Heart right ventricle (tissue), 16 donors: Measurements from ENCODE around the gene ANKS1B. TPM values are rescaled to one million over a fixed set of nuclear protein-coding genes. Genes with fewer than 3 reads are reported as not detected.

Experiments used
- ATAC-seq, 8 donors: fragments of 200-7000 bp; cut with Tn5 transposase; one replicate each; pipeline ENCODE4 v1.9.1; 2020; ENCODE audit warnings: mild to moderate bottlenecking in 8 of 8, moderate library complexity in 8 of 8, moderate number of reproducible peaks in 1 of 8
- DNase-seq, 2 donors: peaks; one replicate each; pipeline ENCODE4 v3.0.0-alpha.2; 2020
- H3K27ac ChIP-seq, 10 donors: fragments of 200-600 bp; sonication (generic) in 2 of 10; one replicate each; pipeline versions ENCODE4 v1.5.0 to v1.8.0; 2020 to 2022; ENCODE audit warnings: mild to moderate bottlenecking in 3 of 10
- H3K27me3 ChIP-seq, 7 donors: fragments of 200-600 bp; one replicate each; pipeline ENCODE4 v1.8.0; 2021 to 2022; ENCODE audit warnings: mild to moderate bottlenecking in 2 of 7
- H3K36me3 ChIP-seq, 9 donors: fragments of 200-600 bp; sonication (generic) in 1 of 9; one replicate each; pipeline versions ENCODE4 v1.5.0 to v1.8.0; 2020 to 2022; ENCODE audit warnings: mild to moderate bottlenecking in 2 of 9
- H3K4me1 ChIP-seq, 9 donors: fragments of 200-600 bp; sonication (generic) in 1 of 9; one replicate each; pipeline versions ENCODE4 v1.5.0 to v1.8.0; 2020 to 2022; ENCODE audit warnings: mild to moderate bottlenecking in 4 of 9
- H3K4me3 ChIP-seq, 10 donors: fragments of 200-600 bp; sonication (generic) in 2 of 10; one replicate each; pipeline versions ENCODE4 v1.5.0 to v1.8.0; 2020 to 2022; ENCODE audit warnings: mild to moderate bottlenecking in 7 of 10, moderate library complexity in 2 of 10
- H3K9me3 ChIP-seq, 11 donors: fragments of 200-600 bp in 10 of 11; sonication (generic) in 2 of 11; one replicate each; pipeline versions ENCODE4 v1.5.0 to v1.8.0; 2013 to 2022; ENCODE audit warnings: mild to moderate bottlenecking in 2 of 11, control low read depth in 1 of 11, moderate library complexity in 1 of 11
- CTCF ChIP-seq, 9 donors: fragments of 200-600 bp; sonication (generic) in 2 of 9; IDR thresholded peaks; one replicate each; pipeline versions ENCODE4 v1.5.0 to v1.8.0; 2021 to 2022; ENCODE audit warnings: antibody characterized with exemption in 9 of 9, mild to moderate bottlenecking in 5 of 9, moderate library complexity in 1 of 9
- WGBS, 2 donors: extraction: QIAGEN DNeasy Blood & Tissue Kit; methylation state at CpG; one replicate each; pipeline ENCODE4 v1.1.7; 2013; ENCODE audit warnings: inconsistent platforms in 1 of 2; 5-methylcytosine and 5-hydroxymethylcytosine counted together
- intact Hi-C, 10 donors: fragments of 100-400 bp; cut with DNase I; formaldehyde crosslinking; loops; one replicate each; pipeline versions ENCODE4 v1.11.1 to v1.14.2; 2022
- polyA plus RNA-seq, 2 donors: library from polyadenylated mRNA; stranded (reverse); fragments of 200-250 nt; gene quantifications; one replicate each; pipeline ENCODE4 v1.2.3, GENCODE V29; 2013
- total RNA-seq, 10 donors: library from RNA; stranded (reverse); fragmentation: NEBNext Ultra II Directional in 3 of 10; extraction: Animal tissue kit (Norgen Biotek cat#: 25700) in 3 of 10; gene quantifications; one replicate each; pipeline versions ENCODE4 v1.2.1 to v1.2.4, GENCODE V29; 2021 to 2023
- donor health status: Arrhythmogenic right ventricular cardiomyopathy.
- donor health status: ischemic (EF 13 %, LVEDD 7.1; RV severe dilation, severe dysfunction).
- donor health status: healthy with polysubstance abuse.
- donor health status: DM: no; HTN: yes; CAD: no.
- donor health status: DM: no; HTN: no; CAD: no.
- donor health status: ischemic (EF 25% LVEDD 6.9; RV normal size, moderate dysfunction).
- donor health status: ischemic (EF 25% LVEDD 5.7; RV mildly dilated, moderate dysfunction).
- donor health status: healthy.
- donor health status: DM: yes; HTN: yes; CAD: no.
- donor health status: Ischemic cardiomyopathy.
- donor health status: ischemic (EF 35%, LVEDD 5.7; RV mildly dilated, moderate dysfunction).
- donor health status: nonischemic (EF 11% LVEDD 7.7; RV severe dilation, severe dysfunction).
- donor health status: DM: yes; HTN: yes; CAD: no.
- donor health status: PGD.
- donor health status: ischemic (EF 29% LVEDD 5.4; RV normal size, mild dysfunction).
- donor health status: nonischemic (EF 23%, LVEDD 6.1; RV moderate dilation, normal function).

ANKS1B gene
- total and polyA plus RNA-seq, 12 donors, result 0.58 to 4.8 (median 1.8) TPM

- 61 to 72% methylated on average over 3 of the region's 3 CpGs for WGBS, 2 donors
- intact Hi-C loops, result loop anchor here in 1 of 10 donors (5.0 kb wide), 1 partner anchor 1479 kb away; no protein-coding TSS in a partner anchor
- no peak for DNase-seq
Observed at GRCh38 chr12:99153293-99153692, 831.4 kb downstream of the ANKS1B start.

GRCh38 chr12:99152337-99152736 is 832.4 kb downstream of the ANKS1B start:
- Histone ChIP-seq H3K36me3 (no peaks in the 10 kb centered on the region), H3K4me3 (peak overlapping the region in 2 of 10 donors; percentile 2 to 47), H3K27me3 (no peaks in the 10 kb centered on the region), H3K27ac (no peak overlapping the region), H3K9me3 (no peaks in the 10 kb centered on the region), H3K4me1 (peaks cover 0 to 19% (median 0%) of the 10 kb centered on the region in 9 donors)
- no peak for DNase-seq
- no peak for ATAC-seq
- intact Hi-C loops, result loop anchor here in 1 of 10 donors (5.0 kb wide), 1 partner anchor 1480 kb away; no protein-coding TSS in a partner anchor
- no peak for TF ChIP-seq CTCF (IDR thresholded peaks at IDR 0.05)
- WGBS, 2 donors, result 72 to 73% methylated on average over 2 of the region's 2 CpGs

More at GRCh38 chr12:99153293-99153692, 831.4 kb downstream of the ANKS1B start:
- Histone ChIP-seq H3K27ac (peak overlapping the region in 1 of 10 donors; percentile 33), H3K9me3 (no peaks in the 10 kb centered on the region), H3K4me3 (peak overlapping the region in 2 of 10 donors; percentile 42 to 47), H3K27me3 (no peaks in the 10 kb centered on the region), H3K36me3 (no peaks in the 10 kb centered on the region), H3K4me1 (peaks cover 0 to 11% (median 0%) of the 10 kb centered on the region in 9 donors)
- TF ChIP-seq CTCF (IDR thresholded peaks at IDR 0.05), result no peak
- ATAC-seq, result no peak

- H3K9me3 ChIP-seq, result peaks cover 0 to 2% (median 0%) of the 10 kb centered on the region in 11 donors
- peaks cover 0 to 25% (median 0%) of the 10 kb centered on the region in 9 donors for H3K4me1 ChIP-seq
- ATAC-seq, result no peak
Observed at GRCh38 chr12:99151744-99152143, 833.0 kb downstream of the ANKS1B start.

GRCh38 chr12:99147130-99147529 is 837.6 kb downstream of the ANKS1B start:
- no peaks in the 10 kb centered on the region for H3K36me3 ChIP-seq
- no peak for DNase-seq
- no peaks in the 10 kb centered on the region for H3K27me3 ChIP-seq
- peak overlapping the region in 4 of 10 donors; percentile 8 to 67 (median 38) for H3K27ac ChIP-seq
- peaks cover 0 to 19% (median 0%) of the 10 kb centered on the region in 9 donors for H3K4me1 ChIP-seq
- intact Hi-C loops, result no loop called here
- peaks cover 0 to 3% (median 0%) of the 10 kb centered on the region in 11 donors for H3K9me3 ChIP-seq
- peak in 6 of 8 donors; percentile 28 to 76 (median 52) for ATAC-seq
- no peak for TF ChIP-seq CTCF (IDR thresholded peaks at IDR 0.05)
- no peak overlapping the region for H3K4me3 ChIP-seq
- WGBS, 2 donors, result 40 to 49% methylated on average over 2 of the region's 2 CpGs

More at GRCh38 chr12:99151744-99152143, 833.0 kb downstream of the ANKS1B start:
- no peak for DNase-seq
- Histone ChIP-seq H3K27me3 (no peaks in the 10 kb centered on the region), H3K4me3 (no peak overlapping the region), H3K27ac (no peak overlapping the region), H3K36me3 (no peaks in the 10 kb centered on the region)
- intact Hi-C loops, result loop anchor here in 1 of 10 donors (5.0 kb wide), 1 partner anchor 1481 kb away; no protein-coding TSS in a partner anchor
- TF ChIP-seq CTCF (IDR thresholded peaks at IDR 0.05), result no peak
